CD4-positive, alpha-beta T cell treated with Interleukin-10 for 1 hour (primary cell): Measurements from ENCODE around the gene KCNK5.

Experiments used
- DNase-seq: peaks from one replicate; pipeline ENCODE4 v3.0.0-alpha.2; 2020

The KCNK5 gene, protein sequence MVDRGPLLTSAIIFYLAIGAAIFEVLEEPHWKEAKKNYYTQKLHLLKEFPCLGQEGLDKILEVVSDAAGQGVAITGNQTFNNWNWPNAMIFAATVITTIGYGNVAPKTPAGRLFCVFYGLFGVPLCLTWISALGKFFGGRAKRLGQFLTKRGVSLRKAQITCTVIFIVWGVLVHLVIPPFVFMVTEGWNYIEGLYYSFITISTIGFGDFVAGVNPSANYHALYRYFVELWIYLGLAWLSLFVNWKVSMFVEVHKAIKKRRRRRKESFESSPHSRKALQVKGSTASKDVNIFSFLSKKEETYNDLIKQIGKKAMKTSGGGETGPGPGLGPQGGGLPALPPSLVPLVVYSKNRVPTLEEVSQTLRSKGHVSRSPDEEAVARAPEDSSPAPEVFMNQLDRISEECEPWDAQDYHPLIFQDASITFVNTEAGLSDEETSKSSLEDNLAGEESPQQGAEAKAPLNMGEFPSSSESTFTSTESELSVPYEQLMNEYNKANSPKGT

DNA sequence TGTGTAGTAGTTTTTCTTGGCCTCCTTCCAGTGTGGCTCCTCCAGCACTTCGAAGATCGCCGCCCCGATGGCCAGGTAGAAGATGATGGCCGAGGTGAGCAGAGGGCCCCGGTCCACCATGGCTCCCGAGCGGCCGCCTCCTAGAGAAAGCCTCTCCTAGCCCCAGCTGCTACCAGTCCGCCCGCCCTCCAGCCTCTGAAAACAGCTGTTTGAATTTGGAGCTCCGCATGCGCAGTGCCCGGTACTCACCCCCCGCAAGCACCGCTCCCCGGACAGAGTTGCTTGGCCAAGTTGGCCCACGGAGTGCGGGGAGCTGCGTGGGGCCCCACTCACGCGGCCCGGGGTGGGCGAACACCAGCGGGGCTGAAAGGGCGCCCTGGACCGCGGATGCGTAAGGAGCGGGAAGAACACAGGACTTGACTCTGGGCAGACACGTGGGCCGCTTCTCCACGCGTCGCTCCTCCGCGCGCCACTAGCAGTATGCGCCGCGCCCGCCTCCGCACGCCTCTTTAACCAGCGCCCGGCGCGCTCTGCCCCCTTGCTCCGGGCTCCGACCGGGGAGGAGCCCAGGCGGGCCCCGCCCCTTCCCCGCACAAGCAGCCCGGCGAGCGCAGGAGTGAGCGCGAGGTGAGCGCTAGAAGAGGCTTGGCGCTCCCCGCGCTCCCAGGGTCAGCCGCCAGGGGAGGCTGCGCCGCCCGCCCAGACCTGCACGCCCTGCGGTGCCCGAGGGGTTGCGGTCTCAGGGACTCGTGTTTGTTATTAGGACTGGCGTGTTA is at the start of gene KCNK5:
TSS of gene KCNK5 (minus strand) at position 484 of the 776 bp plus-strand sequence. CDS start at position 120, 364 bp downstream.
- DNase-seq, result peak; percentile 79

DNA sequence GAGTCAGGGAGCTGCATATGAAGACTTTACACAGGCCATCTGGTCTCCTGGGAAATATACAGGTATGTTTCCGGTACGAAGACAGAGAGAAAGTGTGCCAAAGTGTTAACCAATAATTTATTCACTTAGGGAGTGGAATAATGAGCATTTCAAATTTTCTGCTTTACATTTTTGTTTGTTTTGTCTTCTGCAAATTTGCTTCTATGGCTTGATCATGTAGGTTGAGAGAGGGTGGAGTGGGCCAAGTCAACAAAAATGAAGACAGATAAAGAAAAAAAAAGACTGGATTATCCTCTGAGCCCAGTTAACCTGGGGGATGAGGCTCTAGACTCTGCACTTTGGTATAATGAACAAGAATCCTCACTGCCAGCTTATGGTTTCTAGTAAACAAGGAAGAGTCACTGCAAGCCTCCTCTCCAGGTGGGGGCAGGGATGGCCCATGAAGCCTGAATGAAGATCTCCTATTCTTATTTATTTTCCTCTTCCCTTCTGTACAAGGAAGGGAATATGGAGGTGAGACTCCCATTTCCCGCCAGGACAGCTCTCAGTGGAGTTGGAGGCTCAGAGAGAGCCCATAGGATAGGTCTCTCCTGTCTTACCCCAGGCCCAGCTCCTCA is 47.2 kb upstream of the KCNK5 start:
- no peak for DNase-seq

DNA sequence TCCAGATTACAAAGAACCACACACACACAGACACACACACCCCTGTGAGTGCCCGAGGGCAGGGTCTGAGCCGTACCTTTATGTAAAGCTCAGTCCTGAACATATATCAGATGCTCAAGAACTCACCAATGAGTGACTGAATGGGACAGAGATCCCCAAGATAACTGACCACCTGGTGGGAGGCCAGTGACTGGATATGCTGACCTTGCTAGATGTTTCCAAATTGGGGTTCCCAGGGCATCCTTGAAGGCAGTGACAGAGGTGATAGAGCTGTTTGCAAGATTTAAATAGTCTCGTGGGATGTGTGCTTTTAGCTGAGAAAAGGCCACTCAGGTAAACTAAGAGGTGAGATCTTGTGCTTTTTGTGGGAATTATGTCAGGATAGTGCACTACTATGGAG is 45.6 kb upstream of the KCNK5 start:
- DNase-seq, result no peak

DNA sequence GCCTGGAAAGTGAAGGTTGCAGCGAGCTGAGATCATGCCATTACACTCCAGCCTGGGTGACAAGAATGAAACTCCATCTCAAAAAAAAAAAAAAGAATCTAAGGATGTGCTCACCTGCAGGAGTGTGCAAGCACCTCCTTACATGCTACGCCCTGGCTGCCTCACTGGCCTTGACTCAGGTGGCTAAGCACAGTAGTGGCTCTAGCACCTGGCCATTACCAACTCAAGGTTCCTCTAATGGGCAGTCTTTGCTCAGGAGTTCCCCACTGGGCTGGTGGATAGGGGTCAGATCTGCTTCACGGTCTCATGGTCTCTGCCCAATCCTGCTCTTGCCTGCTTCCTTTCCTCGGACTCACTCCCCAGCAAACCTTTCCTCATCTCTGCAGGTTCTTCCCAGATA is 45.2 kb upstream of the KCNK5 start:
- no peak for DNase-seq

DNA sequence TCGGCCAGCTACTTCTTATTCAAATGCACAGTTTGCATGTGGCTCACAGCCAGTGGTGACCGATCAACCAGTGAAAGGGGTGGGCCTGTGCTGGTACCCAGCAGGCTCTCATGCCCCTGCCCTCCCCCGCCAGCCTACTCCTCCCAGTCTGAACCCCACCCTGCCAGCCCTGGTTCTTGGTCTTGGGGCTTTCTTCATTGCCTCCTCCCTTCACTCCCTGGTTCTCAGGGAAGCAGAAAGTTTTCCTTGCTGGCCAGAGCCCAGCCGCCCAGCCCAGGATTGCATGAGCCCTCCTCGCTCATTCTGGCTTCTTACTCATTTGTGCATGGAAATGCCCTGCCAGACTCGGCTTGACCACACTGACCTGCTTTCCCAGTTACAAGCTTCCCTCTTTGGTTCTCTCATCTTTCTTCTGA is 44.1 kb upstream of the KCNK5 start:
- no peak for DNase-seq

DNA sequence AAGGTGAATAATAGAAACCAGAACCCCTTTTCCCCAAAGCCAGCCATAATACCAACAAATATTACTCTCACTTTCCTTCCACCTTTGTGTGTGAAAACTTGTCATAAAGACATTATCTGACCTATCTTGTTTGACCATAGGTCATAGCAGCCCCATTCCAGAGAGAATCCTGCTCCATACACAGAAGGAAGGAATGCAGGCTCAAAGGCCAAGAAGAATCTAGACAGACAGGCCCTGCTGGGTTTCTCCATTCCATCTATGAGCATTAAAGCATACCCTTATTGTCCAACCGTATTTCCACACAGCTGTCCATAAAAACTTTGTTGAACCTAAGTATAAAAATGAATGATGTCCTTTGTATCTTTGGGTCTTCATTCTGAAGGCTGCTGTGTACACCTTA is 40.7 kb upstream of the KCNK5 start:
- DNase-seq, result no peak

DNA sequence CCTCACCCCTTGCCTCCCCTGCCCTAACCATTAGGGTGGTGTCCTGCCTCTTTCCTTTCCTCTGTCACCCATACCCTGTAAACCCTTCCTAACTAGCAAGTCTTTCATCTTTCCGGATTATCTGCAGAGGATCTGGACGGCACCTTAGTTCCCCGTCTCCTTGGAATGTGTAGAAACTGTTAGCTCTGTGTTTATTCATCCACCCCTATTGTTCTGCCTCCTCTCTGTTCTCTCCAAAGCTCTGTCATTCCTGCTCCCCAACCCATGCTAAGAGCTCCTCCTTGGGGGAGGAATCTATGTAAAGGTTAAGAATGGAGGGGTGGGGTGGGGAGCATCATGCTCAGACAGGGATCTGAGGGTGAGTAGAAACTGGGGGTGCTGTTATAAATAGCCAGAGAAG is 39.4 kb upstream of the KCNK5 start:
- DNase-seq, result no peak

DNA sequence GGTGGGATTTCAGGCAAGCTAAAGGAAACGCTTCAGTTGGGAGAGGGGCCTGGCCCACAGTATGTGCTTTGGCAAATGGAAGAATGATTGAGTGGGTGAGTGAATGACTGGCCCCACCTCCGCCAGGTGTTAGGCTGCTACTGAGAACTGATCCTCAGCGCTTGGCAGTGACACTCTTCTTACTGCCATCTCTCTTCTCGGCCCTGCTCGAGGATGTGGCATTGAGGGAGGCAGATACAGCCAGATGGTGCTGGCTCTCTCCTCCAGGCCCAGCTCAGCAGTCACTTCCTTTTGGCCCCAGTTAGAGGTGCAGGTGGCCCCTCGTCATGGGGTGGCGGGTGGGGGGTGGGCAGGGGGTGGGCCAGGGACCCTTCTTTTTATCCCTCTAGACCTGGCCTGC is 38.9 kb upstream of the KCNK5 start:
- no peak for DNase-seq

DNA sequence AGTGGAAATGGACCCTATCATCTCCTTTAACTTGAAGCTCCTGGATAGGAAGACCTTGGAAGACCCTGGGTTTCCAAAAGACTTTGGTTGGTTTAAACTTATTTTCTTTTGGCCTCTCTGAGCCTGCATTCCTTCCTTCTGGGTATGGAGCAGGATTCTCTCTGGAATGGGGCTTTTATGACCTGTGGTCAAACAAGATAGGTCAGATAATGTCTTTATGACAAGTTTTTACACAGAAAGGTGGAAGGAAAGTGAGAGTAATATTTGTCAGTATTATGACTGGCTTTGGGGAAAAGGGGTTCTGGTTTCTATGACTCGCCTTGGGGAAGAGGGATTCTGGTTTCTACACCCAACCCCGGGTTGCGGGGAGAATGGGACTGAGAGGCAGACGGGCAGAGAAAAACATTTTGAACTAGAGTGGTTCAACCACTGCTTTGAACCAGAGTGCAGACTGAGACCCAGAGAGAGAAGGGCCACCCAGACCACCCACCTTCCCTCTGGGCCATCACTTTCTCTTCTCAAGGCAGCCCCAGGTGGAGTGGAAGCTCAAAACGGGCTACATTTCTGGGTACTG is 37.6 kb upstream of the KCNK5 start:
- DNase-seq, result no peak

DNA sequence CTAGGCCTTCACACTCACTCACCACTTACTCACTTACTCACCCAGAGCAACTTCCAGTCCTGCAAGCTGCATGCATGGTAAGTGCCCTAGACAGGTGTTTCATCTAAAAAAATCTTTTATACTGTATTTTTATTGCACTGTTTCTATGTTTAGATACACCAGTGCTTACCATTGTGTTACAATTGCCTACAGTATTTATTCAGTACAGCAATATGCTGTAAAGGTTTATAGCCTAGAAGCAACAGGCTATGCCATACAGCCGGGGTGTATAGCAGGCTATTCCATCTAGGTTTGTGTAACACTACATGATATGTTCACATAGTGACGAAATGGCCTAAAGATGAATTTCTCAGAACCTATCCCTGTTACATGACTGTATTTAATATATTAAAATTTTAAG is 37.1 kb upstream of the KCNK5 start:
- no peak for DNase-seq

DNA sequence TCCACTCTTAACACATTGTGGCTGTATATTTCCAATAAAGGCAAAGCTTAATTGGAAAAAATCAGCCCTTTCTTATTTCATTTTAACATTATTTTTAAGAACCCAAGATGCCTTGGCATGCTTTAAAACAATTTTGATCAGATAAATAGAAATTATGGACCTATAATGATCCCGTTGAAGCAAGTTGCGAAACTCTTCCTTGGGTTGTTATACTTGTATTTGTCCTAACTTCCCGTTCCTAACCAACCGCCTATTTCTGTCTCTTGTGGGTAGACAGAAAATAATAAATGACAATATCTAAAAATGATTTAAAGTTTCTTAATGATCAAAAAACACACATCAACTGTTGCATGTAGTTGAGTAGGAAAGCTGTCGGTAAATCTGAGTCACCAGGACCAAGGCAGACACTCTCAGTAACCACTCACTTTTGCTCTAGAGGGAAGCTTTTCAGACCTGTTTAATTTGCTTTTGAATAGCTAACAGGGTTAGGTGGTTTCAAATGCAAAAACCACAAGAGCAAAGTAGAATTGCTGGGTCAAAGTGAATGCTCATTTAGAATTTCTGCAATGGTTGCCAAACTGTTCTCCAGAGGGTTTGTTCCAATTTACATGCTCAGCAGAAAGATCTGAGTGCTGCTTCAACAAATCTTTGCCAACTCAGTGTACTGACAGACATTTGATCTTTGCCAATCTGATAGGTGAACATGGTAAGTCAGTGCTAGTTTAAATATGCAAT is 34.2 kb upstream of the KCNK5 start:
- DNase-seq, result no peak

DNA sequence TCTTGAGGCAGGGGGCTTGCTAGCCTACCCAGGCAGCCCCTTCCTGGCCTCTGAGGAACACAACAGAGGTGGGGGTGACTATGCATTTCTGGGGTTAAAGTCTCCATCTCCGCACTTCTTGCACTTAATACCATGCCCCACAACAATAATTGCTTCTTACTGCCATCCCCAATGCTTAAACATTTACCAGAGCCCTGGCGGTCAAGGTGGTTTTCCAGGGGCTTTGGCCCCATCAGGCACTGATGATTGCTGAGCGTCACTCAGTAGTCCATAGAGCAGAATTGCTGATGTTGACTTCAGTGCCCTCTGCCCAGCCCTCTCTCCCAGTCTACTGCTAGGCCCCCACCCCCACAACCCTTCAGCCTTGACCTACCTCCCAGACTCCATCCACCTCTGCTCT is 32.5 kb upstream of the KCNK5 start:
- DNase-seq, result no peak

DNA sequence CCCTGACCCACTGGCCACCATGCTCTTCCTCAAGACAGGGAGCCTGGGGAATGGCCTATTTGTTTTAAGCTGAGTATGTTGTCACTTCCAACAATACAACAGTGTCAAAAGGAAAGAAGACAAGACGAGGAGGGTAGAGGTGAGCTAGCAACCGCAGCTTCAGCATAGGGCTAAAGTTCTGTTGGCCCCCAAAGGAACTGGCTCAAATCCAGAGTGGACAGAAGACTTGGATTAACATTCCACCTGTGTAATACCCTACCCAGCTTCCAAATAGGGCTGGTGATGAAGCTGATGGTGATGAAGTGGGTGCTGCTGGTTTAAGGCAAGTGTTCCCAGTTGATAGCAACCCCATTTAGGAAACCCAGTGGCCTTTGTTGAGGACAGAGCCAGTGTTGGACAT is 31.7 kb upstream of the KCNK5 start:
- no peak for DNase-seq

DNA sequence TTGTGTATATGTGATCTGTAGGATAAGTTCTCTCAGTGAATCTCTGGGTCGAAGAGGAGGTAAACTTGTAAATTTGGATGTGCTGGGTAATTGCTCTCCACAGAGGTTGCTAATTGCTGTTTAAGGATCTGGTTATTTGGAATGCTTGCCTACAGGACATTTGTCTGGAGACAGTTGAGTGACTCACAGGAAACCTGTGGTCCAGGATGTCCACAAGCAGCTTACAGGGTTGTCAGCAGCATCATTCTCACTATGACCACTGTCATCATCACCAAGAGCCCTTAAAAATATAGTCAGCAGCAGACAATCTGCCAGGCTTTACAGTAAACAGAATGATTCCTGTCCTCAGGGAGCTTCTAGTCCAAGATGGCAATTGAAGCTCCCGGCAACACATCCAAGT is 31.2 kb upstream of the KCNK5 start:
- DNase-seq, result no peak

DNA sequence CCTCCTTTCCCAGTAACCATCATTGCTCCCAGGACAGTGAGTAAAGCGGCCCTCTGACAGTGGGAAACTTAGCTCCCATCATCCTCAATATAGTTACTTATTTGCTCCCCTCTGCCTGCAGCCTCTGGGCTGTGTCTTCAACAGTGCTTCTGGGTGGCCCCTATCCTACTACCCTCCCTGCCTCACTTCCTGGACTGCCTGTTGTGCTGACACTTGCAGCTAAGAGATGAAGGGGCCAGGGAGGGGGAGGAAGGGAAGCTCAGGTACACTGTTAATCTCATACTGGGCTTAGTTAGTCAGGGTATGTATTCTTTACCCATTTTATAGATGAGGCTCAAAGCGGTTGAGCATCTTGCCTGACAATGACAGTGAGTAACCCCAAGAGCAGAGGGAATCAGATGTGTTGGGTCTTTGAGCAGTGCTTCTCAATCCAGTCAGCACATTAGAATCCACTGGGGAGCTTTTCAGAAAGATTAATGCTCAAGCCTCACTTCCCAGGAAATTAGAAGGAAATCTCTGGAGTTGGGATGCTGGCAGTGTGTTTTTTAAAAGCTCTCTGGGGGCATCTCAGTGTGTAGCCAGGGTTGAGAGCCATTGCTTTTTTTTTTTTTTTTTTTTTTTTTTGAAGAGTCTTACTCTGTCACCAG is 27.1 kb upstream of the KCNK5 start:
- no peak for DNase-seq

DNA sequence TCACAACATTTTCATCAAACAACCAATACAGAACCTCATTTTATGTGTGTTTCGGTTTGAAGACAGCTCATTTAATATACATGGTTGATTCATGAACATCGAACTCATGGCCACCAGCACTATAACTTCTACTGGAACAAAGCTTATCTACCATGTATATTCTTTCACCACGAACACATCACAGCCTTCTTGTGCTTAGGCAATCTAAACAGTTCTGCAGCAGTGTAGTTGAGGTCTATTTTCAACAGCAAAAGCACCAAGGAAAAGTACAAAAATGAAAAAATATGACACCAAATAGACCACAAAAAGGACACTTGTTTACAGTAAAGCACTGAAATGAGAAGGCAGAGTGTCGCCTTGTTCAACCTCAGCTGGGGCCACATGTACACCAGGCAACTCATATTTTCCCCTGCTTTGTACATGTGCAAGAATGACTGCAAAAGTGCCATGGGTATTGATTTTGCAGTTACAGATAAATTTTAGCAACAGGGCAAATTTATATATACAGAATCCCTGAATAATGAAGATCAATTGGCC is 25.8 kb upstream of the KCNK5 start:
- no peak for DNase-seq

DNA sequence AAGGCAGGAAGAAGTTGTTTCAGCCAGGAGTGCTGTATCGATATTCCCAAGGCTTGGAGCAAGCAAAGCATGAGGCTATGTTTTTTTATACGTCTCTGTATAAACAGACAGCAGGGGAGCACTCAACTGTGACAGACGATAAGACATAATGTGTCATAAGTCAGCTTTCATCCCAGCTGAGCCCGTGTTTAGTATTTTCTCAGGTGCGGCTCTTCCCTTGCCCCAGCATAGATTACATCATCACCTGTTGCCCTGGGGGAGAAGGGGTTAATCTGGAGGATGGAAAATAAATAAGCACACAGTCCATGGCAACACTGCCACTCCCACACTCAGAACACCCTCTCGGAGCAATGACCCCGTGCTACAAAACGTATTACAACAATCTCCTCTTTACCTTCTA is 22.1 kb upstream of the KCNK5 start:
- DNase-seq, result no peak

DNA sequence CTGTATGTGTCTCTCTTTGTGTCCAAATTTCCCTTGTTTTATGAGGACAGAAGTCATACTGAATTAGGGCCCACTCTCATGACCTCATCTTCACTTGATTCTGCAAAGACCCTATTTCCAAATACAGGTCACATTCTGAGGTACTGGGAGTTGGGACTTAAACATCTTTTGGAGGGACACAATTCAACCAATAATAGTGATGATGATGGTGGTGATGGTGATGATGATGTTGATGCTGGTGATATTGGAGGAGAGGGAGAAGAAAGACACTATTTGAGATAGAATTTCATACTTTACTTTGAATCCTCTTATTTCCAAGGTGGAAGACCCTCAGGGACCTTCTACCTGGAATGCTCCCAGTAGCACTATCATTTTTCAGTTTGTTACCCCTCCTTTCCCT is 21.2 kb upstream of the KCNK5 start:
- no peak for DNase-seq

DNA sequence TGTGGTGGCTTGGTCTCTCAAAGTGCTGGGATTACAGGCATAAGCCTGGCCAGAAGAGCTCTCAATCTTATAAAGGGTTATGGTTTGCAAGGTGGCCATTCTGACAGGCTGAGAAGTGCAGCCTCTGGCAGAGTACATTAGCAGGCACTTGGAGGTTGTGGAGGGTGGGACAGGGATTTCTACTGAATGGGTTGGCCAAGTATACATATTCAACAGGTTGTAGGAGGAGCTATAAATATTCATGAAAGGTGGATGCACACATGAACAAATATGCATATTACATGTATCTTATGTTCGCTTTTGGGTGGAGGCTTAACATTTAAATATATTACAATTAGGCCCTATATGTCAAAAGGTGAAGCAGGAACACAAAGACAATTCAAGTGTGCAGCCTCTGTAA is 20.0 kb upstream of the KCNK5 start:
- no peak for DNase-seq

DNA sequence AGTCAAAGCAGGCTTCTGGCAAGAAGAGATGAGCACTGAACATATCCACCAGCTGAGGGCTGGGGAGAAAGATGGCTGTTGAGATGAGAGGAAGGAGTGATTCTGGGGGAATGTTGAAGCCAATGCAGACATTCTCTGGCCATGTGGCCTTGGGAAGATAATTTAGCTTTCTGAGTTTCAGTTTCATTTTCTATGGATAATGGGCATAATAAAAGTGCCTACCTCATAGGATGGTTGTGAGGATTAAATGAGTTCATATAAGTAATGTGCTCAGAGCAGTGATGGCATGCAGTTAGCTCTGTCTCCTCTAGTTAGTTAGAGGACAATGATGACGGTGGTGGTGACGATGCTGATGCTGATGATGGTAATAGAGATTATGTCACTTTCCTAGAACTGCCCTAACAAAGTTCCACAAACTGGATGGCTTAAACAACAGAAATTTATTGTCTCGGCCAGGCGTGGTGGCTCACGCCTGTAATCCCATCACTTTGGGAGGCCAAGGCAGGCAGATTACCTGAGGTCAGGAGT is 18.5 kb upstream of the KCNK5 start:
- DNase-seq, result no peak

DNA sequence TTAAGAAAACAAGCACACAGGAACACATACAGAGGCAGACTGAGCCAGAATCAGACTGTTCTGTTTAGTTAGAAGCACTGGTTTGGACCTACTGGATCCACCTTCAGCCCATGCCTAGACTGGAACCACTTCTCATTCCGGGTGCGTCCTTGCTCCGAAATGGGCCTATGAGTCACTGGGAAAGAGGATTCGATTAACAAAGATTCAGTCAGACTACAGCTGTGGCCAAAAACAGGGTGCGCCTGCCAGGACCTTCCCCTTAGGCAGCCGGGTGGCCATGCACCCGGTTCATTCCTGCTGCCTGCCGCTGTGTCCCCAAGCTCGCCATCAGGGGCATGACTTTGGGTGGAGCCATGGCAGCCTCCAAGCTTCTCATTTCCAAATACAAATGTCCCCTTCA is 14.5 kb upstream of the KCNK5 start:
- no peak for DNase-seq
